Duodenal mucosa (tissue), 2 donors: ENCODE measurements around the gene DNAJC6.

ENCODE experiments used
- H3K27ac ChIP-seq: one replicate; pipeline ENCODE4 v1.7.0; 2013; ENCODE audit warnings: low read depth, low read length
- H3K27me3 ChIP-seq, 2 donors: one replicate each; pipeline ENCODE4 v1.7.0; 2013; ENCODE audit warnings: low read length in 2 of 2, control low read depth in 1 of 2; ENCODE audit not compliant: insufficient read depth in 2 of 2, control insufficient read depth in 1 of 2
- H3K36me3 ChIP-seq, 2 donors: one replicate each; pipeline ENCODE4 v1.7.0; 2013; ENCODE audit warnings: low read length in 2 of 2, control low read depth in 1 of 2; ENCODE audit not compliant: insufficient read depth in 2 of 2, control insufficient read depth in 1 of 2
- H3K4me1 ChIP-seq, 2 donors: one replicate each; pipeline ENCODE4 v1.7.0; 2013; ENCODE audit warnings: low read length in 2 of 2, control low read depth in 1 of 2; ENCODE audit not compliant: insufficient read depth in 2 of 2, control insufficient read depth in 1 of 2
- H3K4me3 ChIP-seq, 2 donors: one replicate each; pipeline ENCODE4 v1.7.0; 2013; ENCODE audit warnings: low read length in 2 of 2, low read depth in 1 of 2
- H3K9ac ChIP-seq, 2 donors: one replicate each; pipeline ENCODE4 v1.7.0; 2013; ENCODE audit warnings: low read length in 2 of 2, low read depth in 1 of 2
- H3K9me3 ChIP-seq, 2 donors: one replicate each; pipeline ENCODE4 v1.7.0; 2013; ENCODE audit warnings: low read length in 2 of 2, control low read depth in 1 of 2; ENCODE audit not compliant: control insufficient read depth in 1 of 2

DNAJC6 gene

GRCh38 chr1:65344171-65344814 lies 35.0 kb downstream of the DNAJC6 start:
- Histone ChIP-seq H3K9me3 (no peaks in the 10 kb centered on the region), H3K36me3 (no peaks in the 10 kb centered on the region), H3K9ac (no peak overlapping the region), H3K4me3 (no peak overlapping the region), H3K4me1 (no peaks in the 10 kb centered on the region), H3K27me3 (no peaks in the 10 kb centered on the region), H3K27ac (no peak overlapping the region)

- Histone ChIP-seq H3K27me3 (no peaks in the 10 kb centered on the region), H3K36me3 (no peaks in the 10 kb centered on the region), H3K9me3 (no peaks in the 10 kb centered on the region), H3K9ac (no peak overlapping the region), H3K27ac (no peak overlapping the region), H3K4me1 (no peaks in the 10 kb centered on the region), H3K4me3 (no peak overlapping the region)
Measured at GRCh38 chr1:65346190-65346589, 36.8 kb downstream of the DNAJC6 start.

GRCh38 chr1:65355031-65355712 lies 45.8 kb downstream of the DNAJC6 start:
- H3K4me1 ChIP-seq = no peaks in the 10 kb centered on the region
- no peaks in the 10 kb centered on the region for H3K36me3 ChIP-seq
- H3K9me3 ChIP-seq = no peaks in the 10 kb centered on the region
- H3K27ac ChIP-seq = no peak overlapping the region
- H3K4me3 ChIP-seq = no peak overlapping the region
- H3K27me3 ChIP-seq = no peaks in the 10 kb centered on the region
- no peak overlapping the region for H3K9ac ChIP-seq

GRCh38 chr1:65357291-65357960 lies 48.1 kb downstream of the DNAJC6 start:
- Histone ChIP-seq H3K4me1 (no peaks in the 10 kb centered on the region), H3K9ac (no peak overlapping the region), H3K4me3 (no peak overlapping the region), H3K9me3 (no peaks in the 10 kb centered on the region), H3K27me3 (no peaks in the 10 kb centered on the region), H3K36me3 (no peaks in the 10 kb centered on the region), H3K27ac (no peak overlapping the region)

- Histone ChIP-seq H3K36me3 (no peaks in the 10 kb centered on the region), H3K4me1 (no peaks in the 10 kb centered on the region), H3K9ac (no peak overlapping the region), H3K9me3 (no peaks in the 10 kb centered on the region), H3K27me3 (no peaks in the 10 kb centered on the region), H3K27ac (no peak overlapping the region), H3K4me3 (no peak overlapping the region)
Measured at GRCh38 chr1:65359888-65360287, 50.5 kb downstream of the DNAJC6 start.

GRCh38 chr1:65360648-65361047 lies 51.3 kb downstream of the DNAJC6 start:
- Histone ChIP-seq H3K9ac (no peak overlapping the region), H3K4me3 (no peak overlapping the region), H3K9me3 (no peaks in the 10 kb centered on the region), H3K27me3 (no peaks in the 10 kb centered on the region), H3K4me1 (no peaks in the 10 kb centered on the region), H3K27ac (no peak overlapping the region), H3K36me3 (no peaks in the 10 kb centered on the region)

GRCh38 chr1:65362545-65362944 lies 53.2 kb downstream of the DNAJC6 start:
- no peak overlapping the region for H3K4me3 ChIP-seq
- no peaks in the 10 kb centered on the region for H3K9me3 ChIP-seq
- H3K4me1 ChIP-seq = no peaks in the 10 kb centered on the region
- H3K27me3 ChIP-seq = no peaks in the 10 kb centered on the region
- H3K36me3 ChIP-seq = no peaks in the 10 kb centered on the region
- H3K27ac ChIP-seq = no peak overlapping the region
- H3K9ac ChIP-seq = no peak overlapping the region

- Histone ChIP-seq H3K27ac (no peak overlapping the region), H3K9ac (no peak overlapping the region), H3K4me3 (no peak overlapping the region), H3K27me3 (no peaks in the 10 kb centered on the region), H3K36me3 (no peaks in the 10 kb centered on the region), H3K9me3 (no peaks in the 10 kb centered on the region), H3K4me1 (no peaks in the 10 kb centered on the region)
Measured at GRCh38 chr1:65363484-65363883, 54.1 kb downstream of the DNAJC6 start.

GRCh38 chr1:65368403-65368802 lies 59.1 kb downstream of the DNAJC6 start:
- Histone ChIP-seq H3K9me3 (no peaks in the 10 kb centered on the region), H3K36me3 (no peaks in the 10 kb centered on the region), H3K9ac (no peak overlapping the region), H3K4me1 (no peaks in the 10 kb centered on the region), H3K27me3 (no peaks in the 10 kb centered on the region), H3K4me3 (no peak overlapping the region), H3K27ac (no peak overlapping the region)

- Histone ChIP-seq H3K4me3 (no peak overlapping the region), H3K4me1 (no peaks in the 10 kb centered on the region), H3K9me3 (no peaks in the 10 kb centered on the region), H3K9ac (no peak overlapping the region), H3K36me3 (no peaks in the 10 kb centered on the region), H3K27me3 (no peaks in the 10 kb centered on the region), H3K27ac (no peak overlapping the region)
Measured at GRCh38 chr1:65371544-65371943, 62.2 kb downstream of the DNAJC6 start.
